Mesothelial cell of epicardium (in vitro differentiated cells): Measurements from ENCODE around the gene RTP5. TPM values are rescaled to one million over a fixed set of nuclear protein-coding genes. Genes with fewer than 3 reads are reported as not detected.

Experiments used
- DNase-seq, 2 experiments: peaks; one replicate each; pipeline ENCODE4 v3.0.0; 2021; ENCODE audit warnings: low spot score in 2 of 2; ENCODE audit not compliant: unreplicated experiment in 2 of 2
- H3K27ac Mint-ChIP-seq: 2 replicates; pipeline ENCODE4 v1.8.0; 2021; ENCODE audit warnings: mixed read lengths
- H3K27me3 Mint-ChIP-seq: 2 replicates; pipeline ENCODE4 v1.8.0; 2021; ENCODE audit warnings: low read depth, mixed read lengths
- H3K36me3 Mint-ChIP-seq: 2 replicates; pipeline ENCODE4 v1.8.0; 2021; ENCODE audit warnings: mixed read lengths
- H3K4me1 Mint-ChIP-seq: 2 replicates; pipeline ENCODE4 v1.8.0; 2021; ENCODE audit warnings: mixed read lengths
- H3K4me3 Mint-ChIP-seq: 2 replicates; pipeline ENCODE4 v1.8.0; 2021; ENCODE audit warnings: mild to moderate bottlenecking, moderate library complexity, mixed read lengths
- H3K9me3 Mint-ChIP-seq: 2 replicates; pipeline ENCODE4 v1.8.0; 2021; ENCODE audit warnings: mixed read lengths
- total RNA-seq: library from RNA; stranded (reverse); gene quantifications from 3 replicates; pipeline ENCODE4 v1.2.1, GENCODE V29; 2021
- TF ChIP-seq, protein P1 (sequence below): fragments of 200-600 bp; sonication (generic); IDR thresholded peaks from one replicate; pipeline ENCODE4 v1.5.0; 2021; ENCODE audit warnings: antibody characterized with exemption; ENCODE audit not compliant: unreplicated experiment

The RTP5 gene
- total RNA-seq, 1 donor from 2014 or later: not detected

DNA sequence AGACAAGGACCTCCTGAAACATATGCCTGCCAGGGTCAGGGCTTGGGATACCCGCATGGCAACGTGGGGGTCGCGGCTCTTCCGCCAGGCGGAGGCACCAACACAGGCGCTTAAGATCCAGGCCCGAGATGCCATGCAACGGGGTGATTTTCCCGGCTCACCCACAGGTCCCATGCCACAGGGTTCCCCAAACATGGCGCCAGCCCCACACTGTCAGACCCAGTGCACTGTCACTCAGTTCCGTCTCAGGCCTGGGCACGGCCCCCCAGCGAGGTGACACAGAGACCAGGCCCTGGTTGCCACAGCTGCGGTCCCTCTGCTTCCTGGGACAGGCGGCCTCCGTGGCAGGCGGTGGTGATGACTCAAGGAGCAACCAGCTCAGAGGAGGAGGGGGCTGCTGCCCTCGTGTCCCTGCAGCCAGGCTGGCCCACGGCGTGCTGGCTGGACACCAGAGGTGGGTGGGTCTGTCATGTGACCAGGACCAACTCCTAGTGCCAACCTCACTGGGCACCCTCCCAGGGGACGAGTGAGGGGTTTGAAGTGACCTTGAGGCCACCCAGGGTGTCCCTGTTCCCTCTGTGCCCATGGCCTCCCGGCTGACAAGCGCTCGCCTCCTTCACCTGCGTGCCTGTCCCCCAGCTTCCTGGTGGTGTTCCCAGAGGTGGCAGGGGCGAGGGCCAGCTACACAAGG is 15.7 kb upstream of the RTP5 start:
- no peak overlapping the region for H3K27ac Mint-ChIP-seq
- H3K27me3 Mint-ChIP-seq: peaks cover 2% of the 10 kb centered on the region
- H3K9me3 Mint-ChIP-seq: no peaks in the 10 kb centered on the region
- peaks cover 4% of the 10 kb centered on the region for H3K4me1 Mint-ChIP-seq
- no peak overlapping the region for H3K4me3 Mint-ChIP-seq
- peak in 1 of 2 experiments; percentile 16 for DNase-seq
- no peaks in the 10 kb centered on the region for H3K36me3 Mint-ChIP-seq
- TF ChIP-seq, protein P1, sequence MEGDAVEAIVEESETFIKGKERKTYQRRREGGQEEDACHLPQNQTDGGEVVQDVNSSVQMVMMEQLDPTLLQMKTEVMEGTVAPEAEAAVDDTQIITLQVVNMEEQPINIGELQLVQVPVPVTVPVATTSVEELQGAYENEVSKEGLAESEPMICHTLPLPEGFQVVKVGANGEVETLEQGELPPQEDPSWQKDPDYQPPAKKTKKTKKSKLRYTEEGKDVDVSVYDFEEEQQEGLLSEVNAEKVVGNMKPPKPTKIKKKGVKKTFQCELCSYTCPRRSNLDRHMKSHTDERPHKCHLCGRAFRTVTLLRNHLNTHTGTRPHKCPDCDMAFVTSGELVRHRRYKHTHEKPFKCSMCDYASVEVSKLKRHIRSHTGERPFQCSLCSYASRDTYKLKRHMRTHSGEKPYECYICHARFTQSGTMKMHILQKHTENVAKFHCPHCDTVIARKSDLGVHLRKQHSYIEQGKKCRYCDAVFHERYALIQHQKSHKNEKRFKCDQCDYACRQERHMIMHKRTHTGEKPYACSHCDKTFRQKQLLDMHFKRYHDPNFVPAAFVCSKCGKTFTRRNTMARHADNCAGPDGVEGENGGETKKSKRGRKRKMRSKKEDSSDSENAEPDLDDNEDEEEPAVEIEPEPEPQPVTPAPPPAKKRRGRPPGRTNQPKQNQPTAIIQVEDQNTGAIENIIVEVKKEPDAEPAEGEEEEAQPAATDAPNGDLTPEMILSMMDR: no peak

DNA sequence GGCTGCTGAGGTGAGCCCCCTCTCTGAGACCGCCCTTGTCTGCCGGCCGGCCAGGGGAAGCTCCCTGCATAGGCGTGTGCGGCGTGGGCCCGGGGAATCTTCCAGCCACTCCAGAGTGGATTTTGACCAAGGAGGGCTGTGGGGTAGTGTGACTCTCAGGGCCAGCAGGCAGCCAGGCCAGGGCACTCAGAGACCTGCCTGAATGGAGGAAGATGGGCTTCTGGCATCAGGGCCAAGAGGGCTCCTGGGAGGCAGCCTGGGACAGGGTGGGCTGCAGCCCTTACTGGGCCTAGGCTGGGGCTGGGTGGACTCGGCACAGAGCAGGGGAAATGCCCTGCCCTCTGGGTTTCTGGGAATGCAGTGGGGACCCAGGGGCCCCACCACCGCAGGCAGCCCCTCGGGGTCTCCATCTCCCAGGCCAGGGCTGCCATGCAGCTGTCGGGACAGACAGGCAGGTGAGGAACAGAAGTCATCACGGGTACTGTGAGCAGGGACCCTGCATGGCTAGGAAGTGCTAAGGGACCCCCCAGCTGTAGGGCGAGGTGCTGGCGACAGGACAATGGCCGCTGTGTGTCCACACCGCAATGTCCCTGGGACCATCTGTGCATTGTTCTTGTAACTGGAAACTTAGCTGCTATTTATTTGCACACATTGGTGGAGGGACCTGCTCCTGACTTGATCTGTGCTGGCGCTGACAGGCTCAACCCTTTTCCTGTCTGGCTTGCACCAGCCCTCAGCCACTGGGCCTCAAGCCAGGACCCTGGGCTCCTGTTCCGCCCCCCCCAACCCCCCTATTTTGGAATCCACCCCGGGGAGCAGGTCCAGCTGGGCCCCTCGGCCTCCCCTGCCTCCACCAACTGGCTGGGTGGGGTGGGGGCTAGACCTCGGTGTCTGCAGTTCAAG is 14.9 kb upstream of the RTP5 start:
- no peak overlapping the region for H3K4me3 Mint-ChIP-seq
- peak in 1 of 2 experiments; percentile 18 for DNase-seq
- peaks cover 6% of the 10 kb centered on the region for H3K4me1 Mint-ChIP-seq

DNA sequence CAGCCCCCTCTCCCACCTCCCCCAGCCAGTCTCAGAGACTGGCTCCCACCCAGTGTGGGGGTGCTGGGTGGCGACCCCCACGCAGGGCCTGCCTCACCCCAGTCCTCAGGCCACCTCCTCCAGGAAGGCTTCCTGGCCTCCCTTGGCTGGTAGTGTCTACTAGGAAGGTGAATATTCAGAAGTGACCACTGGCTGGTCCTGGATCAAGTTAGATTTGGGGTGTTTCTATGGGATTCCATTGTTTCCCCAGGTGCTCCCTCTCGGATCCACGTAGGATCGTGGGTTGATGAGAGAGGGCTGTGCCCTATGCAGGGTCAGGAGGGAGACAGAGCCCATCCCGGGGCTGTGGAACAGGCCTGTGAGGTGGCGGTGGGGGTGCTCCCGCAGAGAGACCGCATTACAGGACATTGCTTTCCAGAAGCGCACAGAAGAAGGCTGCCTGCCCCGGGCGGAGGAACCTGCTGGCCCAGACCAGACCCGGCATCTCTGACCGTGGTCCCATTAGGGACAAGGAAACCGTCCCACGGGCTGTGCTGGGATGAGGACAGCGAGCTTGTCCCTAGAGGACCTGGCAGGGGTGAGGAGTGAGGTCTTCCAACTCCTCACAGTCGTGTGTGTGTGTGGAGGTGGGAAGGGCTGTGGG is 14.2 kb upstream of the RTP5 start:
- Mint-ChIP-seq H3K27ac (no peak overlapping the region), H3K9me3 (no peaks in the 10 kb centered on the region), H3K4me1 (peaks cover 8% of the 10 kb centered on the region), H3K27me3 (no peaks in the 10 kb centered on the region), H3K36me3 (no peaks in the 10 kb centered on the region), H3K4me3 (no peak overlapping the region)
- DNase-seq: no peak
- TF ChIP-seq, protein P1: no peak

More for the DNA sequence above, 14.9 kb upstream of the RTP5 start:
- H3K27me3 Mint-ChIP-seq: no peaks in the 10 kb centered on the region
- H3K27ac Mint-ChIP-seq: no peak overlapping the region
- no peaks in the 10 kb centered on the region for H3K36me3 Mint-ChIP-seq
- TF ChIP-seq, protein P1: no peak
- no peaks in the 10 kb centered on the region for H3K9me3 Mint-ChIP-seq

DNA sequence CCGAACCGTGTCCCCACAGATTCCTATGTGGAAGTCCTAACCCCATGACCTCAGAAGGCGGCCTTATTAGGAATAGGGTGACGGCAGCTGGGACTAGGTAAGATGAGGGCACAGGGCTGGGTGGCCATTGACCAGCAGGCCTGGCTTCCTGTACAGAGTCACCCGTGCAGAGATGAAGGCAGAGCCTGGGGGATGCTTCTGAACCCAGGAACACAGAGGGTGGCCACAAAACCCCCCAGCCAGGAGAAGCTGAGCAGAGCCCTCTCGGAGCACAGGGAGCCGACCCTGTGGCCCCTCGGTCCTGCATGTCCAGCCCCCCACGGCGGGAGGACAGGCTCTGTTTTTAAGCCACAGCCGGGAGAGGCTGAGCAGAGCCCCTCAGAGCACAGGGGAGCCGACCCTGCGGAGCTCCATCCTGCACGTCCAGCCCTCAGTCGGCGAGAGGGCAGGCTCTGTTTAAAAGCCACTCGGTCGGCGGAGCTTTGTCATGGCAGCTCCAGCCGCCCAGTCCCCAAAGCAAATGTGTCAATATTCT is 13.6 kb upstream of the RTP5 start:
- H3K27me3 Mint-ChIP-seq: no peaks in the 10 kb centered on the region
- no peaks in the 10 kb centered on the region for H3K9me3 Mint-ChIP-seq
- no peak overlapping the region for H3K4me3 Mint-ChIP-seq
- DNase-seq: no peak
- peaks cover 8% of the 10 kb centered on the region for H3K4me1 Mint-ChIP-seq
- H3K27ac Mint-ChIP-seq: no peak overlapping the region
- TF ChIP-seq, protein P1: no peak
- H3K36me3 Mint-ChIP-seq: no peaks in the 10 kb centered on the region

DNA sequence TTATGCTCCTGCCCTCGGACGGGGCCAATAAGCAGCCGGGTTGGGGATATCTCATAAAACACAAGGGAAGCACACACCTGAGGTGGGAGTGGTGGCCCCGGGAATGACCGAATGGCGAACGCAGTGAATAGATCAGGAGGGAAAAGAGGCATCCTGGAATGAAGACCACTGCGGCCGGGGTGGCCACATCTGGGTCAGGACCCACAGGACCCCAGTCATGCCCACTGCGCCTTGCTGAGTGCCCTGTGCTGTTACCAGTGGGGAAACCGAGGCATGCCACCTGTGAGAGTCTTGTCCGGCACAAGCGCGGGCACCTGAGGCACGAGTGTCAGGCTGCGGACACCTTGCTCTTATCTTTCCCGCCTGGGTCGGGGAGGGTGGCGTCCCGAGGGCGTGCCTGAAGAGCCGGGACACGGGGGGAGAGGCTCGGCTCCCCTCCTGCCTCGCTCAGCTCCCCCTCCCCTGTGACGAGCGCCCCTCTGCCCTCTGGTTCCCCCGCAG is 12.4 kb upstream of the RTP5 start:
- no peak for DNase-seq
- no peaks in the 10 kb centered on the region for H3K27me3 Mint-ChIP-seq

More for the DNA sequence above, 12.4 kb upstream of the RTP5 start:
- TF ChIP-seq, protein P1: no peak
- Mint-ChIP-seq H3K9me3 (no peaks in the 10 kb centered on the region), H3K4me1 (peaks cover 8% of the 10 kb centered on the region), H3K36me3 (no peaks in the 10 kb centered on the region), H3K27ac (no peak overlapping the region), H3K4me3 (no peak overlapping the region)
